ENCODE results near the gene STK38L.

DNA sequence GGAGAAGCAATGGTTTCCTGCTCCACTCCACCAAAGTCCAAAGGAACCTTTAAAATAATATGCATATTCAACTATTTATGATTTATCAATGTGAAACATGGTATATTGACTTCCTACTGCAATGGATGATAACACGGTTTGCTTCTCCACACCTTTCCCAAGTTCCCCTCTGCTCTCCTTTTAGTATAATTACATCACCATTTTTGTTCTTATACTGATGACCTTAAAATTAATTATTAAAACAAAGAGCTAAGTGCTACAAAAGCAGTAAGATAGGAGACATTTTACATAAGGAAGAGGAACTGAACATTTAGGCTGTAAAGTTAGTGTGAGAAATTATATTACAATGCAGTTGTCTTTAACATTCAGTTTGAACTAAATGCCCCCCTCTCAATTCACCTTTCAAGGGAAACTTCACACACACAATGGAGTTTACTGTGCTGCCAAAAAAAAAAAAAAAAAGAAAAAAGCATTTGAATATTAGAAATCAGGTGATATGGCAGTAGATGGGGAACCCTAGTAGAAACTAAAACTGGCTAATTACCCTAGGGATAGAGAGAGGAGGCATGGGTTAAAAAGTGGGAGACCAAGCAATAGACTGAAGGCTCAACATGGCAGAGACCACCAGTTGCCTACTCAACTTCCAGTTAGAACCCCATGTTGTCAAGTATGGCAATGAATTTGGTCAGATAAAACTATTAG is 37.1 kb upstream of the STK38L start:
- TF ChIP-seq, protein P1, sequence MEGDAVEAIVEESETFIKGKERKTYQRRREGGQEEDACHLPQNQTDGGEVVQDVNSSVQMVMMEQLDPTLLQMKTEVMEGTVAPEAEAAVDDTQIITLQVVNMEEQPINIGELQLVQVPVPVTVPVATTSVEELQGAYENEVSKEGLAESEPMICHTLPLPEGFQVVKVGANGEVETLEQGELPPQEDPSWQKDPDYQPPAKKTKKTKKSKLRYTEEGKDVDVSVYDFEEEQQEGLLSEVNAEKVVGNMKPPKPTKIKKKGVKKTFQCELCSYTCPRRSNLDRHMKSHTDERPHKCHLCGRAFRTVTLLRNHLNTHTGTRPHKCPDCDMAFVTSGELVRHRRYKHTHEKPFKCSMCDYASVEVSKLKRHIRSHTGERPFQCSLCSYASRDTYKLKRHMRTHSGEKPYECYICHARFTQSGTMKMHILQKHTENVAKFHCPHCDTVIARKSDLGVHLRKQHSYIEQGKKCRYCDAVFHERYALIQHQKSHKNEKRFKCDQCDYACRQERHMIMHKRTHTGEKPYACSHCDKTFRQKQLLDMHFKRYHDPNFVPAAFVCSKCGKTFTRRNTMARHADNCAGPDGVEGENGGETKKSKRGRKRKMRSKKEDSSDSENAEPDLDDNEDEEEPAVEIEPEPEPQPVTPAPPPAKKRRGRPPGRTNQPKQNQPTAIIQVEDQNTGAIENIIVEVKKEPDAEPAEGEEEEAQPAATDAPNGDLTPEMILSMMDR (optimal IDR thresholded peaks at IDR 0.05 in 1 of 3, IDR thresholded peaks at IDR 0.05 in 1 of 3, conservative IDR thresholded peaks at IDR 0.05 in 1 of 3; ENCODE audit: extremely low read depth in 1 of 3, insufficient read depth in 2 of 3, low read length in 3 of 3): no peak
- no peak for TF ChIP-seq EZH2 (IDR thresholded peaks at IDR 0.05; ENCODE audit: low read length)
